HepG2 (cell line): ENCODE data around the gene NPEPL1.

ENCODE experiments used
- CBX2 ChIP-seq, 2 experiments: fragments of 200-600 bp in 1 of 2; sonication (generic); formaldehyde crosslinking in 1 of 2; IDR thresholded peaks; 2 replicates each; pipeline versions ENCODE4 v1.7.0 to v1.8.1; 2018 to 2022; ENCODE audit warnings: low read depth in 2 of 2, low read length in 1 of 2, mild to moderate bottlenecking in 1 of 2, missing genetic modification reagents in 1 of 2
- ESRRA ChIP-seq: sonication (generic); formaldehyde crosslinking; IDR thresholded peaks from 2 replicates; pipeline ENCODE4 v1.5.1; 2020; ENCODE audit warnings: mild to moderate bottlenecking, low read depth, missing genetic modification reagents
- GTF3A ChIP-seq: sonication (generic); formaldehyde crosslinking; conservative IDR thresholded peaks from 2 replicates; pipeline ENCODE4 v1.4.0; 2020; ENCODE audit warnings: mild to moderate bottlenecking, missing genetic modification reagents
- HNRNPK ChIP-seq: fragments of 200-400 bp; formaldehyde crosslinking; IDR thresholded peaks from 2 replicates; pipeline ENCODE4 v1.6.1; 2018; ENCODE audit warnings: low read length, low read depth, moderate library complexity, mild to moderate bottlenecking; ENCODE audit not compliant: poor library complexity, severe bottlenecking
- JUN ChIP-seq: sonication (generic); formaldehyde crosslinking; IDR thresholded peaks from 2 replicates; pipeline ENCODE4 v1.4.0; 2020; ENCODE audit warnings: mild to moderate bottlenecking, missing genetic modification reagents
- POLR2A ChIP-seq, 2 experiments: IDR thresholded peaks; 2 replicates each; pipeline ENCODE4 v1.6.1; 2011; ENCODE audit warnings: low read depth in 2 of 2, low read length in 2 of 2, mild to moderate bottlenecking in 1 of 2, moderate library complexity in 1 of 2; ENCODE audit not compliant: insufficient read depth in 1 of 2
- POLR2AphosphoS5 ChIP-seq: IDR thresholded peaks from 2 replicates; pipeline ENCODE4 v1.6.1; 2012; ENCODE audit warnings: low read depth, low read length
- RFXANK ChIP-seq: IDR thresholded peaks from 2 replicates; pipeline ENCODE4 v1.6.1; 2016
- SRSF1 ChIP-seq: fragments of 200-400 bp; formaldehyde crosslinking; optimal IDR thresholded peaks from 2 replicates; pipeline ENCODE3; 2017; ENCODE audit warnings: mild to moderate bottlenecking, low read depth, low read length, moderate library complexity
- TAF1 ChIP-seq: sonication (generic); formaldehyde crosslinking; IDR thresholded peaks from 2 replicates; pipeline ENCODE4 v1.4.0; 2020; ENCODE audit warnings: missing genetic modification reagents
- ZNF558 ChIP-seq: sonication (generic); formaldehyde crosslinking; IDR thresholded peaks from 2 replicates; pipeline ENCODE4 v1.9.0; 2022; ENCODE audit warnings: mild to moderate bottlenecking, missing genetic modification reagents, borderline replicate concordance
- TF ChIP-seq, protein P1 (sequence below): sonication (generic); formaldehyde crosslinking; IDR thresholded peaks from 2 replicates; pipeline ENCODE4 v1.4.0; 2020; ENCODE audit warnings: mild to moderate bottlenecking, missing genetic modification reagents
- TF ChIP-seq, protein P2 (sequence below): IDR thresholded peaks from 2 replicates; pipeline ENCODE4 v1.6.1; 2016; ENCODE audit warnings: control low read depth
- TF ChIP-seq, protein P3 (sequence below): sonication (generic); formaldehyde crosslinking; IDR thresholded peaks from 2 replicates; pipeline ENCODE4 v1.4.0; 2020; ENCODE audit warnings: missing genetic modification reagents, mild to moderate bottlenecking, borderline replicate concordance

DNA sequence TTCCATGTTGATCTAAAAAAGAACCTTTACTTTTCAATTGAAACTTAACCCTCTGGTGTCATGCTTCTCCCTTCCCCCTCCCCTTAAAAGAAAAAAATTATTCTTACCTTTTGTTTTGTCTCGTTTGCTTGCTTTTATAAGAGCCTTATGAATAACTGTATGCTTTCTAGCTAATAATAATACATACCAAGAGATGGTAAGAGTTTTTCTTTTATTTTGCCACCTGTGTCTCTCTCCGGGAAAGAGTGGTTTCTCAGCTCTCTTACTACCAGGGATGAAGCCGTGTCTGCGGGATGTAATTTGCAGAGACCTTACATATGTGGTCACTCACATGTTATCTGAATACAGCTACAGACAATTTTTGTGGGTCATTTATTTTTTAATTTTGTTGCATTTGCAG, 33.8 kb upstream of the NPEPL1 start:
- TF ChIP-seq ZNF558 (CRISPR knock-in tag) (no peak), JUN (CRISPR knock-in tag) (no peak), GTF3A (CRISPR knock-in tag) (no peak), SRSF1 (no peak), POLR2A (IDR thresholded peaks at IDR 0.05; ENCODE audit: insufficient read depth in 1 of 2, low read depth in 2 of 2, low read length in 2 of 2) (no peak), POLR2AphosphoS5 (no peak), HNRNPK (no peak), TAF1 (no peak), RFXANK (no peak), CBX2 (IDR thresholded peaks at IDR 0.05; ENCODE audit: low read depth, low read length) (no peak), CBX2 (CRISPR knock-in tag; IDR thresholded peaks at IDR 0.05; ENCODE audit: low read depth) (no peak), ESRRA (CRISPR knock-in tag) (no peak)
- TF ChIP-seq, protein P1, sequence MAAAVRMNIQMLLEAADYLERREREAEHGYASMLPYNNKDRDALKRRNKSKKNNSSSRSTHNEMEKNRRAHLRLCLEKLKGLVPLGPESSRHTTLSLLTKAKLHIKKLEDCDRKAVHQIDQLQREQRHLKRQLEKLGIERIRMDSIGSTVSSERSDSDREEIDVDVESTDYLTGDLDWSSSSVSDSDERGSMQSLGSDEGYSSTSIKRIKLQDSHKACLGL (CRISPR knock-in tag): no peak
- TF ChIP-seq, protein P2, sequence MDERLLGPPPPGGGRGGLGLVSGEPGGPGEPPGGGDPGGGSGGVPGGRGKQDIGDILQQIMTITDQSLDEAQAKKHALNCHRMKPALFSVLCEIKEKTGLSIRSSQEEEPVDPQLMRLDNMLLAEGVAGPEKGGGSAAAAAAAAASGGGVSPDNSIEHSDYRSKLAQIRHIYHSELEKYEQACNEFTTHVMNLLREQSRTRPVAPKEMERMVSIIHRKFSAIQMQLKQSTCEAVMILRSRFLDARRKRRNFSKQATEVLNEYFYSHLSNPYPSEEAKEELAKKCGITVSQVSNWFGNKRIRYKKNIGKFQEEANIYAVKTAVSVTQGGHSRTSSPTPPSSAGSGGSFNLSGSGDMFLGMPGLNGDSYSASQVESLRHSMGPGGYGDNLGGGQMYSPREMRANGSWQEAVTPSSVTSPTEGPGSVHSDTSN: no peak
- TF ChIP-seq, protein P3, sequence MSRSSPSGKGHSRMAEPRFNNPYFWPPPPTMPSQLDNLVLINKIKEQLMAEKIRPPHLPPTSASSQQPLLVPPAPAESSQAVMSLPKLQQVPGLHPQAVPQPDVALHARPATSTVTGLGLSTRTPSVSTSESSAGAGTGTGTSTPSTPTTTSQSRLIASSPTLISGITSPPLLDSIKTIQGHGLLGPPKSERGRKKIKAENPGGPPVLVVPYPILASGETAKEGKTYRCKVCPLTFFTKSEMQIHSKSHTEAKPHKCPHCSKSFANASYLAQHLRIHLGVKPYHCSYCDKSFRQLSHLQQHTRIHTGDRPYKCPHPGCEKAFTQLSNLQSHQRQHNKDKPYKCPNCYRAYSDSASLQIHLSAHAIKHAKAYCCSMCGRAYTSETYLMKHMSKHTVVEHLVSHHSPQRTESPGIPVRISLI (CRISPR knock-in tag): no peak
